ENCODE results near the gene CEP152.

GRCh38 chr15:48703544-48703943, 107.3 kb downstream of the CEP152 start:
- TF ChIP-seq EZH2 (IDR thresholded peaks at IDR 0.05) (no peak), POLR2AphosphoS5 (IDR thresholded peaks at IDR 0.05; ENCODE audit: borderline replicate concordance, low read depth, low read length) (no peak)

All from SK-N-MC (cell line).